Stimulated activated CD8-positive, alpha-beta memory T cell treated with anti-CD3 and anti-CD28 coated beads, Interleukin-7, amount 100 ng/mL, for 1 hour (primary cell): ENCODE results near the gene PNN.
"Not testable (repeated sequence)": the region's sequence is repeated elsewhere in the genome, so short reads cannot be mapped to it uniquely, and the experiment has no call there.

ENCODE experiments used
- DNase-seq, 2 donors: peaks; one replicate each; pipeline ENCODE4 v3.0.0-alpha.2; 2020; ENCODE audit warnings: low read depth in 2 of 2

Gene PNN

GRCh38 chr14:39181026-39181692, 6.1 kb downstream of the PNN start:
- no peak for DNase-seq

- no peak for DNase-seq
Observed at GRCh38 chr14:39181693-39182047, 6.6 kb downstream of the PNN start.

- DNase-seq: no peak
Observed at GRCh38 chr14:39182770-39183684, 8.0 kb downstream of the PNN start.

- DNase-seq: not testable (repeated sequence)
Observed at GRCh38 chr14:39183685-39184003, 8.6 kb downstream of the PNN start.

DNA sequence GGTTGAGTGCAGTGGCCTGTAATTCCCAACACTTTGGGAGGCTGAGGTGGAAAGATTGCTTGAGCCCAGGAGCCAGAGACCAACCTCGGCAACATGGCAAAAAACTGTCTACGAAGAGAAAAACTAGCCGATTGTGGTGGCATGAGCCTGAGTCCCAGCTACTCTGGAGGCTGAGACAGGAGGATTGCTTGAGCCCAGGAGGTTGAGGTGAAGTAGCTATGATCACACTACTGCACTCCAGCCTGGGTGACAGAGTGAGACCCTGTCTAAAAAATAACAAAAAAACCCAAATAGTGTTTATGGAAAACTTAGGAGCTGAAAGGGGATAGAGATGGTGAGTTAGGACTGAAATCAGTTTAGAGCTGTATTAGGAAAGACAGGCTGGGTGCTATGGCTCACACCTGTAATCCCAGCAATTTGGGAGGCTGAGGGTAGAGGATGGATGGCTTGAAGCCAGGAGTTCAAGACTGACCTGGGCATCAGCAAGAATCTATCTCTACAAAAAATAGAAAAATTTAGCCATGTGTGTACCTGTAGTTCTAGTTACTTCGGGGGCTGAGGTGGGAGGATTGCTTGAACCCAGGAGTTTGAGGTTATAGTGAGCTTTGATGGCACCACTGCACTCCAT, 9.7 kb downstream of the PNN start:
- DNase-seq: no peak

DNA sequence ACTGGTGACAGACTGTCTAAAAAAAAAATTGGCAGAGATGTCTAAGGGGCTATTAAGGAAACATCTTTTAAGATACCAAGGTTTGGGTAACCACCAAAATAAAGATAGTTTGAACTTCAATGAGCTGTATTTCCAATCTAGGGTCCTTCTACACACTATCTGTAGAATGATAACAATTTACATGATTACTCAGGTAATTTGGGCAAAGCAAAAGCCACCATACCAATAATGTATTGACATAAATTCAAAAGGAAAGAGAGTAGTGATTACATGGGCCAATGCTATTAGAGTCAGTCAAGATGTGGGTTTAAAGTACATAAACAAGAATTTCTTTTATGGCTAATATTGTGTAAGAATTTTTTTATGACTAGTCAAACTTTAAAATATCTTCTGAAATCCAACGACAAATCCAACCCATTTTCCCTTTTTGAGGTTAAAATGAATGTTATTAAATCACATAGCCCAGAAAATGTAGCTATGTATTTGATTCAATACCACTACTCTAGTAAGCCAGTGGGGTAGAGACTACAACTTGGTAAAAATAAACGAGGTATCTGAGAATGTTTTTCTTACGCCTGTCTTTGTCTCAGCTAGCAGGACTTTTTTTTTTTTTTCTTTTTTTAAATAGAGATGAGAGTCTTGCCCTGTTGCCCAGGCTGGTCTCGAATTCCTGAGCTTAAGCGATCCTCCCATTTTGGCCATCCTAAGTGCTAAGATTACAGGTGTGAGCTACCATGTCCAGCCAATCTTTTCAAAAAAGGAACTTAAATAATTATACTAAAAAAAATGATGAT, 10.4 kb downstream of the PNN start:
- DNase-seq: no peak

- no peak for DNase-seq
Observed at GRCh38 chr14:39186941-39187525, 12.0 kb downstream of the PNN start.

DNA sequence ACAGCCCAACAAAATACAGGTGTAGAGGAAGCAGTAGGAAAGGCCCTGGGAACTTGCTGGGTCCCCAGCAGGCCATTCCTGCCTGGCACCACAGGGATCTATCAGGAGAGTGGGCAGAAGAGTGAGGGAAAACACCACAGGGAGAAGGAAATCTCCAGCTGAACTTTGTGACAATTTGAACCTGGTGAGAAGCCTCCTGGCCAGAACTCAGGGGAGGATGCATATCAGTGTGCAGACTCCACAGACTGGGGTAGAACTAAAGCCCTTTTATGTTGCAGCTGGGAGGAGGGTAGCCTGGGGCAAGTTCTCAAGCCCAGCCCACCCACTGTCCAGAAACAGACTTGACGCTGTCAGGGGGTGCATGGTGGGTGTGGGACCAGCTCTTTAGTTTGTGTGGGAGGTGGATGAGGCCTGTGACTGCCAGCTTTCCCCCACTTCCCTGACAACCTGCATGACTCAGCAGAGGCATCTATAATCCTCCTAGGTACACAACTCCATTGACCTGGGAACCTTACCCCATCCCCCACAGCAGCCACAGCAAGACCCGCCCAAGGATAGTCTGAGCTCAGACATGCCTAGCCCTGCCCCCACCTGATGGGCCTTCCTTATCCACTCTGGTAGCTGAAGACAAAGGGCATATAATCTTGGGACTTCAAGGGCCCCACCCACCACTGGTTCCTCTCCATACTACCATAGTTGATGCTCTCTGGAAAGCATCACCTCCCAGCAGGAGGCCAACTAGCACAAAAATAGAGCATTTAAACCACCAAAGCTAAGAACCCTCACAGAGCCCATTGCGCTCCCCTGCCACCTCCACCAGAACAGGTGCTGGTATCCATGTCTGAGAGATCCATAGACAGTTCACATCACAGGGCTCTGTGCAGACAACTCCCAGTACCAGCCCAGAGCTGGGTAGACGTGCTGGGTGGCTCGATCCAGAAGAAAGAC, 28.9 kb downstream of the PNN start:
- DNase-seq: no peak

GRCh38 chr14:39207430-39207829, 32.4 kb downstream of the PNN start:
- not testable (repeated sequence) for DNase-seq

- DNase-seq: no peak
Observed at GRCh38 chr14:39211109-39211741, 36.2 kb downstream of the PNN start.

DNA sequence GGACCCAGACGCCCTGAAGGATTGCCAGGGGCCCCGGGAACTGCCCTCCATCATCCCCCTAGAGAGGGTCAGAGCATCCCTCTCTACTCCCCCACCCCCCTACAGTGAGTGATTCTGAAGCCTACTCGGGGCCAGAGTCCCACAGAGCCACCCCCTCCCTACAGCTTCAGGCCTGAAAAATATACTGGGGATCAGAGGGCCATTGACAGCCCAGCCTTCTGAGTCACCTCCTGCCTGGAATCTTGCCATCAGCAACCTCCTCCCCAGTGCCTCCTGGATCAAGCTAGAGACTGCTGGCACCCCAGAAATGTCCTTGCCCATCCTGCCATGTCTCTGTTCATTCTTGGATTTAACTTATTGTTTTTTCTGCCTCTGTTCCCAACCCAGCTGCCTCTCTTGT, 37.0 kb downstream of the PNN start:
- DNase-seq: no peak

- no peak for DNase-seq
Observed at GRCh38 chr14:39212693-39213092, 37.6 kb downstream of the PNN start.

DNA sequence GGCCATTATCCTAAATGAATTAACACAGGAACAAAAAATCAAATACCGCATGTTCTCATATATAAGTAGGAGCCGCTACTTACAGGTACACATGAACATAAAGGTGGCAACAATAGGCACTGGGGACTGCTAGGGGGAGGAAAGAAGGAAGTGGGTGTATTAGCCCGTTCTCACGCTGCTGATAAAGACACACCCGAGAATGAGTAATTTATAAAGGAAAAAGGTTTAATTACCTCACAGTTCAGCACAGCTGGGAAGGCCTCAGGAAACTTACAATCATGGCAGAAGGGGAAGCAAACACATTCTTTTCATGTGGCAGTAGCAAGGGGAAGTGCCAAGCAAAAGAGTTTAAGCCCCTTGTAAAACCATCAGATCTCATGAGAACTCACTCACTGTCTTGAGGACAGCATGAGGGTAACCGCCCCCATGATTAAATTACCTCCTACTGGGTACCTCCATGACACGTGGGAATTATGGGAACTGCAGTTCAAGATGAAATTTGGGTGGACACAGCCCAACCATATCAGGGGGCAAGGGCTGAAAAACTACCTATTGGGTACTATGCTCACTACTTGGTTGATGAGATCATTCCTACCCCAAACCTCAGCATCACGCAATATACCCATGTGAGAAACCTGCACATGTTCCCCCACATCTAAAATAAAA, 42.3 kb downstream of the PNN start:
- DNase-seq: no peak

- no peak for DNase-seq
Observed at GRCh38 chr14:39218171-39218769, 43.2 kb downstream of the PNN start.

DNA sequence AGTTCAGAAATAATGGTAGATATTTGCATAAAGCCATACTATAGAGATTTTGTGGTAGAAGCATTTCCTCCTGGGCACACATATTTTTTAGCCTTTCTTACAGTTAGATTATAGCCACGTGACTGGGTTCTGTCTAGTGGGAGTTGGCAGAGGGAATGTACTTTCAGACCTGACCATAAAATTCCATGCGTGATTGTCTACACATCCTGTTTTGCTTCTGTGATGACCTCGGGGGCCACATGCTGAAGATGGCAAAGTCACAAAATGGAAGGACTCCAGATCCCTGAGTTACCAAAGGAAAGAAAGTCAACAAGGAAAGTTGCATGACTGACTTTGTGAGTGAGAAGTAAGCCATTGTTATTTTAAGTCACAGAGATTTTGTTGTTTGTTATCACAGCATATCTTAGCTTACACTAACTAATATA, 44.0 kb downstream of the PNN start:
- no peak for DNase-seq

DNA sequence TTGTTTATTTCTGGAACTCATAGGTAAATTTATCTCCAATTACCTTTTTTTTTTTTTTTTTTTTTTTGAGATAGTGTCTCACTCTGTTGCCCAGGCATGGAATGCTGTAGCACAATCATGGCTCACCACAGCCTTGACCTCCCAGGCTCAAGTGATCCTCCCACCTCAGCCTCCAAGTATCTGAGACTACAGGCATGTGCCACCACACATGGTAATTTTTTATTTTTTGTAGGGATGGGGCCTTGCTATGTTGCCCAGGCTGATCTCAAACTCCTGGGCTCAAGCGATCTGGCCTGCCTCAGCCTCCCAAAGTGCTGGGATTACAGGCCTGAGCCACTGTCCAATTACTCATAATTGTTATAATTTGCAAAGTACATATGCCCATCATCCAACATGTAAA, 45.4 kb downstream of the PNN start:
- DNase-seq: not testable (repeated sequence)

- DNase-seq: no peak
Observed at GRCh38 chr14:39228044-39228443, 53.0 kb downstream of the PNN start.

DNA sequence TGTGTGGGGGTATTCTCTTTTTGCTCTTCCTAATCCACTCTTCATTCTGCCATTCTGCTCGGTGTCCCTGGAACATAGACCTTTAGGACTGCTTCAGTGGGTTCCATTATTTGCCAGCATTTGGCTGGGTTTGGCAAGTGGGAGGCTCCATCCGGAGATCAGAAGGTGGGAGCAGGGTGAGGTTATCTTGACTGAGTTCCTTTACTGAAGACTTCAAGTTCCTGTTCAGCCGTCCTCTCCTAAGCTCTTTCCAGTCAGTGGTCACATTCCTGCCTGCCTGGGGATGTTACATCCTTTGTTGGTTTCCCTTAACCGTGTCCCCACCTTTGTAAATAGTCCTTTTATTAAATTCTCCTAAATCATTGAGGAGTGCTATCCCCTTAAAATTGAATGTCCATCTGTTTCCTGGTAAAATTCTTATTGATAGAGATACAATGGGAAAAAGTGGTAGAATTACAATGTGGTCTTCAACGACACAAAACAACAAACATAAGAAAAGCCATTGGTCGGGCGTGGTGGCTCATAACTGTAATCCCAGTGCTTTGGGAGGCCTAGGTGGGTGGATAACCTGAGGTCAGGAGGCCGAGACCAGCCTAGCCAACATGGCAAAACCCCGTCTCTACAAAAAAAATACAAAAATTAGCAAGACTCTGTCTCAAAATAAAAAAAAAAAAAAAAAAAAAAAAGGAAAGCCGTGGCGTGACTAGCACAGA, 53.6 kb downstream of the PNN start:
- no peak for DNase-seq

DNA sequence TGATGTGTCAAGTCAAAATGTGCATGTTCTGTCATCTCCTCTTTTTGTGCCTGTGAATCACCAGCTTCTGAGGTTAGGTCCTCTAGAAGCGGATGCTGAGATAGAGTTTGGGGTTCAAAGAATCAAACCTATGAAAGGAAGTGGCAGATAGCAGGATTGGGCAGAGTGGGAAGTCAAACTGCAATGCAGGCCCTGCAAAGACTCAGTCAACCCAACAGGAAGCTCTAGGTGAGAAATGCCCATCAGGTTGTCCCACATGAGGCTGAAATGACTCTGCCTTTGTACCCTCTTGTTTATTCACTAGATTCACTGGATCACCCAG, 54.1 kb downstream of the PNN start:
- DNase-seq: no peak
